ENCODE results near the gene PTTG1IP.
"Not testable (repeated sequence)": the region's sequence is repeated elsewhere in the genome, so short reads cannot be mapped to it uniquely, and the experiment has no call there.

PTTG1IP gene

GRCh38 chr21:44883250-44883649 is 9.8 kb upstream of the PTTG1IP start:
- no peak for DNase-seq (ENCODE audit: low read depth)
- no peak for TF ChIP-seq MYC (IDR thresholded peaks at IDR 0.05; ENCODE audit: low read depth, low read length)
- TF ChIP-seq POLR2A (IDR thresholded peaks at IDR 0.05; ENCODE audit: extremely low read depth, insufficient read length), result no peak
- TF ChIP-seq MAX (IDR thresholded peaks at IDR 0.05; ENCODE audit: low read depth, low read length), result no peak
- TF ChIP-seq CTCF (IDR thresholded peaks at IDR 0.05; ENCODE audit: low read depth, low read length), result no peak
- no peak overlapping the region for H3K4me3 ChIP-seq (ENCODE audit: low read depth, low read length)

- DNase-seq (ENCODE audit: low read depth), result peak; percentile 36
- TF ChIP-seq MAX (IDR thresholded peaks at IDR 0.05; ENCODE audit: low read depth, low read length) (no peak), POLR2A (IDR thresholded peaks at IDR 0.05; ENCODE audit: extremely low read depth, insufficient read length) (no peak), CTCF (IDR thresholded peaks at IDR 0.05; ENCODE audit: low read depth, low read length) (no peak), MYC (IDR thresholded peaks at IDR 0.05; ENCODE audit: low read depth, low read length) (no peak)
- H3K4me3 ChIP-seq (ENCODE audit: low read depth, low read length), result no peak overlapping the region
These were observed 7.8 kb upstream of the PTTG1IP start for GRCh38 chr21:44881198-44881872.

- TF ChIP-seq CTCF (IDR thresholded peaks at IDR 0.05; ENCODE audit: low read depth, low read length) (no peak), MAX (IDR thresholded peaks at IDR 0.05; ENCODE audit: low read depth, low read length) (peak; percentile 80), MYC (IDR thresholded peaks at IDR 0.05; ENCODE audit: low read depth, low read length) (peak; percentile 86), POLR2A (IDR thresholded peaks at IDR 0.05; ENCODE audit: extremely low read depth, insufficient read length) (no peak)
- H3K4me3 ChIP-seq (ENCODE audit: low read depth, low read length), result peak overlapping the region; percentile 16
- DNase-seq (ENCODE audit: low read depth), result peak; percentile 94
These were observed 7.1 kb upstream of the PTTG1IP start for GRCh38 chr21:44880405-44881197.

DNA sequence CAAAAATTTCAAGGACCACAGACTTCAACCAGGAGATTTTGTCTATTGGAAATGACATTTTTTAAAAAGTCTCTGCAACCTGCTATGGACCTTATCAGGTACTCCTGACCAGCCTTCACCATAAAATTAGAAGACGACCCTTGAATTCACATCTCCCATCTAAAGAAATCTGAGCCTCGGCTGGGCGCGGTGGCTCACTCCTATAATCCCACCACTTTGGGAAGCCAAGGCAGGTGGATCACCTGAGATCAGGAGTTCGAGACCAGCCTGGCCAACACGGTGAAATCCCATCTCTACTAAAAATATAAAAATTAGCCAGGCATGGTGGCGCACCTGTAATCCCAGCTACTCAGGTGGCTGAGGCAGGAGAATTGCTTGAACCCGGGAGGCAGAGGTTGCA is 5.7 kb upstream of the PTTG1IP start:
- not testable (repeated sequence) for H3K4me3 ChIP-seq (ENCODE audit: low read depth, low read length); DNase-seq (ENCODE audit: low read depth)

DNA sequence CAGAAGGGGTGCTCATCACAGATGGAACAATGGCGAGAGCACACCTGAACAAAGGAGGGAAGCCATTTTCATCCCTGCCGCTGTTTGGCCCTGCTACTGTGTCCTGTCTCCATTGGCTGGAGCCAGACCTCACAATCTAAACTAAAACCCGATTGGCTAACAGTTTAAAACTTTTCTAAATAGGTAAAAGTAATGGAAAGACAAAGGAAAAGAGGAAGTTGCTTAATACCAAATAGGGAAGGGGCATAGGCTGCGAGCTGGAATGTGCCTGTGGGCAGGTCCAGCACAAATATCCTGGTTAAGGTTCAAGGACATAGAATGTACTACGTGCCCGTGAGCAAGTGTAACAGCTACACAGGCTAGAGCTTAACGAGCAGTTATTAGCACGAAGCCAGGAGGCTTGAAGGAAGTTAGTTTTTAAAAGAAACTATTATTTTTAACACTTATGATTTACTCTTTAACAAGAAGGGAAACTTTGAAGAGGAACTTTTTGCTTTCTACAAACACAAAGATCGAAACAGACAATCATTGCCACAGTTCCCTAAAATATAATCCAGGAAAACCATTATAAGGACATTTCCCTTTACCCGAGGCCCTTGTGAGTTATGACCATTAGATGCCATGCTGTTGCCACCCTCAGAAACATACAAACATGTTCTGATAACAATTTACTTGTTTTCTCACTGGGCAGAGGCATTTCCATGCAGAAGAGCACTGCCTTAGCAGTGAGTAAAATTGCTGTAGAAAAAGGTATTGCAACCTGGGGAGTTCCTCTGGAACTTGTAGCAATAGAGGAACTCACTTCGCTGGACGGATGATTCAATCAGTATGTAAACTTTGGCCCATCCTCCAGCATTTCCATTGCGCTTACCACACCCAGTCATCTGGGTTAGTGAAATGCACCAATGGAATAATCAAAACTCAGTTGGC is 4.8 kb upstream of the PTTG1IP start:
- peak; percentile 85 for DNase-seq (ENCODE audit: low read depth)
- no peak for TF ChIP-seq MYC (IDR thresholded peaks at IDR 0.05; ENCODE audit: low read depth, low read length)
- no peak for TF ChIP-seq CTCF (IDR thresholded peaks at IDR 0.05; ENCODE audit: low read depth, low read length)
- TF ChIP-seq MAX (IDR thresholded peaks at IDR 0.05; ENCODE audit: low read depth, low read length), result no peak
- no peak for TF ChIP-seq POLR2A (IDR thresholded peaks at IDR 0.05; ENCODE audit: extremely low read depth, insufficient read length)
- H3K4me3 ChIP-seq (ENCODE audit: low read depth, low read length), result no peak overlapping the region
